Gastrocnemius medialis (tissue), 4 donors: ENCODE data around the gene ROBO1.

Experiments
- POLR2A ChIP-seq, 2 donors: fragments of 450-650 bp; IDR thresholded peaks; one replicate each; pipeline ENCODE4 v1.6.1; 2017; ENCODE audit warnings: antibody characterized with exemption in 2 of 2, mild to moderate bottlenecking in 2 of 2, moderate library complexity in 2 of 2
- TF ChIP-seq, protein P1 (sequence below), 5 experiments: fragments of 450-650 bp in 3 of 5; fragments of 200-600 bp in 2 of 5; sonication (generic) in 2 of 5; IDR thresholded peaks in 4 of 5; conservative IDR thresholded peaks in 1 of 5; 1 replicate in 4 of 5; 2 replicates in 1 of 5; pipeline ENCODE4 v1.5.1; 2016 to 2019; ENCODE audit warnings: antibody characterized with exemption in 5 of 5, mild to moderate bottlenecking in 3 of 5, moderate library complexity in 3 of 5

DNA sequence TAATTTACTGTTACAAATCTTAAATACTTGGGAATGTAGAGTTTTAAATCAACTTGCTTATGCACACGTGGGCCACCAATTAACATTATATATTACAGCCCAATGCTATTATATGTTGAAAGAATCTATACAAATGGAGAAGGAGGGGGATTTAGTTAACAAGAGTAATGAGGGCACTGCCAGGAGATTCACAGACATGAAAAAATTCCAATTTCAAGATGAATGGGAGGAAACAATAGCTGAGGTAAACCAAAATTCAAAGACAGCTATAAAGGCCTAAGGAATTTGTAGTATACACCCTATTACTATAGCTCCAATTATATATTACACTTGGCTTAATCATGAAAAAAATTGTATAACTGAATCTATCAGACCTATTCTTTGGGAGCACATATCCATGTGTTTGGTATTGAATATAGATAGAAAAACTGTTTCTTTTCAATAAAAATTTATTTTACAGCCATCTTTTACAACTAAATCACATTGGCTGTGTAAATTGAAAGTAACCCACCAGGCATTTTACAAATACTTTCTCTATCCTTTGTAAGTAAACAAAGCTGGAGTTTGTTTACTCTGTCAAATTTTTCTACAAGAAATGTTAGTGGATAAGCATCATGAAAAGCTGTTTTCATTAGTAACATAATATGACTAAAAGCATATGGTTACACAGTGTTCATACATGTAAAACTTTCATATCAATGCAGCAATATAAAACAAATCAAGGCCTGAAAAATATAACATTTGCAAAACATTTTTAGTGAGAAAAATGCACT is 1045.8 kb downstream of the ROBO1 start:
- no peak for TF ChIP-seq POLR2A (IDR thresholded peaks at IDR 0.05)
- TF ChIP-seq, protein P1, sequence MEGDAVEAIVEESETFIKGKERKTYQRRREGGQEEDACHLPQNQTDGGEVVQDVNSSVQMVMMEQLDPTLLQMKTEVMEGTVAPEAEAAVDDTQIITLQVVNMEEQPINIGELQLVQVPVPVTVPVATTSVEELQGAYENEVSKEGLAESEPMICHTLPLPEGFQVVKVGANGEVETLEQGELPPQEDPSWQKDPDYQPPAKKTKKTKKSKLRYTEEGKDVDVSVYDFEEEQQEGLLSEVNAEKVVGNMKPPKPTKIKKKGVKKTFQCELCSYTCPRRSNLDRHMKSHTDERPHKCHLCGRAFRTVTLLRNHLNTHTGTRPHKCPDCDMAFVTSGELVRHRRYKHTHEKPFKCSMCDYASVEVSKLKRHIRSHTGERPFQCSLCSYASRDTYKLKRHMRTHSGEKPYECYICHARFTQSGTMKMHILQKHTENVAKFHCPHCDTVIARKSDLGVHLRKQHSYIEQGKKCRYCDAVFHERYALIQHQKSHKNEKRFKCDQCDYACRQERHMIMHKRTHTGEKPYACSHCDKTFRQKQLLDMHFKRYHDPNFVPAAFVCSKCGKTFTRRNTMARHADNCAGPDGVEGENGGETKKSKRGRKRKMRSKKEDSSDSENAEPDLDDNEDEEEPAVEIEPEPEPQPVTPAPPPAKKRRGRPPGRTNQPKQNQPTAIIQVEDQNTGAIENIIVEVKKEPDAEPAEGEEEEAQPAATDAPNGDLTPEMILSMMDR (IDR thresholded peaks at IDR 0.05 in 4 of 5, conservative IDR thresholded peaks at IDR 0.05 in 1 of 5) = no peak
